ENCODE measurements around the gene TMEM127.

TMEM127 gene

GRCh38 chr2:96212339-96212738 is 53.5 kb downstream of the TMEM127 start:
- TF ChIP-seq, protein P1, sequence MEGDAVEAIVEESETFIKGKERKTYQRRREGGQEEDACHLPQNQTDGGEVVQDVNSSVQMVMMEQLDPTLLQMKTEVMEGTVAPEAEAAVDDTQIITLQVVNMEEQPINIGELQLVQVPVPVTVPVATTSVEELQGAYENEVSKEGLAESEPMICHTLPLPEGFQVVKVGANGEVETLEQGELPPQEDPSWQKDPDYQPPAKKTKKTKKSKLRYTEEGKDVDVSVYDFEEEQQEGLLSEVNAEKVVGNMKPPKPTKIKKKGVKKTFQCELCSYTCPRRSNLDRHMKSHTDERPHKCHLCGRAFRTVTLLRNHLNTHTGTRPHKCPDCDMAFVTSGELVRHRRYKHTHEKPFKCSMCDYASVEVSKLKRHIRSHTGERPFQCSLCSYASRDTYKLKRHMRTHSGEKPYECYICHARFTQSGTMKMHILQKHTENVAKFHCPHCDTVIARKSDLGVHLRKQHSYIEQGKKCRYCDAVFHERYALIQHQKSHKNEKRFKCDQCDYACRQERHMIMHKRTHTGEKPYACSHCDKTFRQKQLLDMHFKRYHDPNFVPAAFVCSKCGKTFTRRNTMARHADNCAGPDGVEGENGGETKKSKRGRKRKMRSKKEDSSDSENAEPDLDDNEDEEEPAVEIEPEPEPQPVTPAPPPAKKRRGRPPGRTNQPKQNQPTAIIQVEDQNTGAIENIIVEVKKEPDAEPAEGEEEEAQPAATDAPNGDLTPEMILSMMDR (IDR thresholded peaks at IDR 0.05; ENCODE audit: insufficient read depth, low read depth, low read length, missing control alignments), result no peak
- DNase-seq (ENCODE audit: low read depth), result no peak
- H3K4me3 ChIP-seq (ENCODE audit: low read depth, low read length), result no peak overlapping the region

DNA sequence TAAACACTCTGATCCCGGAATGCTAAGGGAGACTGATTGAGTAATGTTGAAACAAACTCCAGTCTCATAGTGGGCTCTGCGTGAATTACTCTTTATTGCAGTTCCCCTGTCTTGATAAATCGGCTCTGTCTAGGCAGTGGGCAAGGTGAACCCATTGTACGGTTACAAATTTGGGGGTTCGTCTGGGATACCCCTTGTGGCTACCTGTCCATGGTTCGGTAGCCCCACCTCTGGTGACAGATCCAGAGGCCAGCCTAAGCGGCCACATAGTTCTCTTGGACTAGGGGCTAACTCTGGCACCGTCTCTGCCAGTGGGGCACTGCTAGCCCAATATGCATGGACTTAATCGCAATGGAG is 56.1 kb downstream of the TMEM127 start:
- TF ChIP-seq, protein P1 (IDR thresholded peaks at IDR 0.05; ENCODE audit: insufficient read depth, low read depth, low read length, missing control alignments), result no peak
- no peak for DNase-seq (ENCODE audit: low read depth)
- H3K4me3 ChIP-seq (ENCODE audit: low read depth, low read length), result peak overlapping the region; percentile 84

DNA sequence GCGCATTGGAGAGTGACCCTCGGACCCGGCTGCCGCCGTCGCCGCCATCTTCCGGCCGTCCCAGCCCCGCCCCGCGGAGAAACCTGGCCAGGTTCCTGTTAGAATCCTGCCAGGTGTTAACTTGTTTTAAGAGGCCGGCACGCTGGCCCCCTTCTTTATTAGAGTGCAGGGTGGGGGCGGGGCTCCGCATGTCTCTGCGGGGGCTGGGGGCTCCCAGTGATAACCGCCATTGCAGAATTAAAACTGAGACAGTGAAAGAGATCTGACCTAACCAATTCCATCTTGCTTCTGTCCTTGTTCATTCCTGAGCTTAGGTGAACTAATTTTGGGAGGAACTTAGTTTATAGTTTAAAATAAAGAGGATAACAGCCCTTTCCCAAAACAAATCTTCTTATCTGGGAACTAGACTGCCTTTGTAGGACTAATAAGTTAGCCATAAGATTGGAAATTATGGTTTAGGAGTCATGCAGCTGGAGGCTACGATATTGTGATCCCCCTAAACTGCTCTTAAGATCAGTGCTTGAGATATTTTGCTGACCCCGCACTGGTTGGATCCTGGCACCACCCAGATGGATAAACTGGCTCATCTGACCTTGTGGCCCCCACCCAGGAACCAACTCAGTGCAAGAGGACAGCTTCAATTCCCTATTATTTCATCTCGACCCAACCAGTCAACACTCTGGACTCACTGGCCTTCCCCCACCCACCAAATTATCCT is 56.6 kb downstream of the TMEM127 start:
- peak overlapping the region; percentile 84 for H3K4me3 ChIP-seq (ENCODE audit: low read depth, low read length)
- TF ChIP-seq, protein P1 (IDR thresholded peaks at IDR 0.05; ENCODE audit: insufficient read depth, low read depth, low read length, missing control alignments), result no peak
- no peak for DNase-seq (ENCODE audit: low read depth)

GRCh38 chr2:96208143-96209010 is 57.4 kb downstream of the TMEM127 start, which contains the start of gene STARD7:
Gene STARD7 (minus strand): TSS chr2:96208827. CDS start chr2:96208434, 393 bp downstream.
- TF ChIP-seq, protein P1 (IDR thresholded peaks at IDR 0.05; ENCODE audit: insufficient read depth, low read depth, low read length, missing control alignments), result no peak
- peak; percentile 100 for DNase-seq (ENCODE audit: low read depth)

GRCh38 chr2:96207774-96208142 is 58.0 kb downstream of the TMEM127 start:
- peak; percentile 54 for DNase-seq (ENCODE audit: low read depth)
- peak overlapping the region; percentile 84 for H3K4me3 ChIP-seq (ENCODE audit: low read depth, low read length)
- TF ChIP-seq, protein P1 (IDR thresholded peaks at IDR 0.05; ENCODE audit: insufficient read depth, low read depth, low read length, missing control alignments), result no peak

More at GRCh38 chr2:96208143-96209010, 57.4 kb downstream of the TMEM127 start, which contains the start of gene STARD7:
- peak within 1 kb of the TSS; percentile 84 for H3K4me3 ChIP-seq (ENCODE audit: low read depth, low read length)

DNA sequence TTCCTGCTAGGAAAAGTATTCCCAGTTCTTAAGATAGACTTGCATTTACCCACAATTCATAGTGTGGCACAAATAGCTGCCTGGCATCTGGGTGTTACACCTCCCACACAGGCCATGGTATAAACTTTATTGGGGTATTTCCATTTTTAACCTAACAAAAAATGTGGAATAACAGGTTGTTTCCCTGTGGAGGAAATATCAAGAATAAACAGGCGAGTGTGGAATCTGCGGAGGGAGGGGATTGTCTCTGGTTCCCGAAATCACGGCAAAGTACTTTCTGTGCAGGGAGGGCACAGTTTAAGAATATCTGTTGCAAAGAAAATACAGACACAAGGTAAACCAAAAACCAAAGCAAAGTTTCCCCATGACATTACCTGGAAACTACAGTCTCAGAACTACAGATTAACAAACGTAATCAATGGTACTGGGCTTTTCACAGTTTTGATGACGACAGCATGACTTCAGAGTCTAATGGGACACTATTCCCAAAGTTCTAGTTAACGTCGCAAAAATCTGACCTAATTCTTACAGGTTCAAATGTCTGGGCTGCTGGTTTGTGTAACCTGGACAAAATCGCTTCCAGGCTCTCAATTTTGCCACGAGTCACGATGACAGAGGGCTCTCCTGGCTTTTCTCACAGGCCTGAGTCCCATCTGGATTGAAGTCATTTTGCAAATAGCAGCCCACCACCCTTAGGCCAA is 58.6 kb downstream of the TMEM127 start:
- peak overlapping the region; percentile 84 for H3K4me3 ChIP-seq (ENCODE audit: low read depth, low read length)
- TF ChIP-seq, protein P1 (IDR thresholded peaks at IDR 0.05; ENCODE audit: insufficient read depth, low read depth, low read length, missing control alignments), result no peak
- DNase-seq (ENCODE audit: low read depth), result no peak

Measured in GM12865 (cell line).